HCT116 (cell line): Measurements from ENCODE around the gene MAP3K5.

Source experiments
- EZH2 ChIP-seq: fragments of 200-600 bp; sonication (generic); IDR thresholded peaks from 2 replicates; pipeline ENCODE4 v1.6.1; 2017; ENCODE audit warnings: antibody characterized with exemption, mixed run types
- EZH2phosphoT487 ChIP-seq: fragments of 200-600 bp; IDR thresholded peaks from 2 replicates; pipeline ENCODE4 v1.6.1; 2018; ENCODE audit warnings: antibody characterized with exemption, borderline replicate concordance
- JUND ChIP-seq: IDR thresholded peaks from 2 replicates; pipeline ENCODE4 v1.6.1; 2012
- POLR2AphosphoS5 ChIP-seq: IDR thresholded peaks from 2 replicates; pipeline ENCODE4 v1.6.1; 2011; ENCODE audit warnings: mild to moderate bottlenecking, low read depth, low read length, moderate library complexity
- SIN3A ChIP-seq: IDR thresholded peaks from 2 replicates; pipeline ENCODE4 v1.6.1; 2012; ENCODE audit warnings: low read depth
- SP1 ChIP-seq: IDR thresholded peaks from 2 replicates; pipeline ENCODE4 v1.6.1; 2012; ENCODE audit warnings: low read depth
- TCF7L2 ChIP-seq: IDR thresholded peaks from 2 replicates; pipeline ENCODE4 v1.7.0; 2011; ENCODE audit warnings: borderline replicate concordance, inconsistent platforms; ENCODE audit not compliant: insufficient read depth, insufficient read length; ENCODE audit errors: extremely low read depth
- YY1 ChIP-seq: IDR thresholded peaks from 2 replicates; pipeline ENCODE4 v1.6.1; 2011; ENCODE audit warnings: low read length, low read depth, moderate library complexity, mild to moderate bottlenecking; ENCODE audit not compliant: insufficient replicate concordance; ENCODE audit errors: extremely low read depth
- TF ChIP-seq, protein P1 (sequence below), 3 experiments: fragments of 200-600 bp in 1 of 3; sonication (generic) in 1 of 3; IDR thresholded peaks in 2 of 3; conservative IDR thresholded peaks in 1 of 3; 2 replicates each; pipeline ENCODE4 v1.5.1; 2012 to 2017; ENCODE audit warnings: low read depth in 2 of 3, low read length in 2 of 3, antibody characterized with exemption in 1 of 3, borderline replicate concordance in 1 of 3, control low read depth in 1 of 3, mild to moderate bottlenecking in 1 of 3, mixed read lengths in 1 of 3, mixed run types in 1 of 3, moderate library complexity in 1 of 3; ENCODE audit not compliant: insufficient read depth in 1 of 3
- TF ChIP-seq, protein P2 (sequence below): IDR thresholded peaks from 2 replicates; pipeline ENCODE4 v1.6.1; 2012
- TF ChIP-seq, protein P3 (sequence below): IDR thresholded peaks from 2 replicates; pipeline ENCODE4 v1.6.1; 2012; ENCODE audit warnings: low read depth
- TF ChIP-seq, protein P4 (sequence below): IDR thresholded peaks from 2 replicates; pipeline ENCODE4 v1.6.1; 2011; ENCODE audit warnings: mild to moderate bottlenecking, low read length, moderate library complexity; ENCODE audit not compliant: insufficient replicate concordance; ENCODE audit errors: extremely low read depth
- TF ChIP-seq, protein P5 (sequence below): IDR thresholded peaks from 2 replicates; pipeline ENCODE4 v1.6.1; 2012

DNA sequence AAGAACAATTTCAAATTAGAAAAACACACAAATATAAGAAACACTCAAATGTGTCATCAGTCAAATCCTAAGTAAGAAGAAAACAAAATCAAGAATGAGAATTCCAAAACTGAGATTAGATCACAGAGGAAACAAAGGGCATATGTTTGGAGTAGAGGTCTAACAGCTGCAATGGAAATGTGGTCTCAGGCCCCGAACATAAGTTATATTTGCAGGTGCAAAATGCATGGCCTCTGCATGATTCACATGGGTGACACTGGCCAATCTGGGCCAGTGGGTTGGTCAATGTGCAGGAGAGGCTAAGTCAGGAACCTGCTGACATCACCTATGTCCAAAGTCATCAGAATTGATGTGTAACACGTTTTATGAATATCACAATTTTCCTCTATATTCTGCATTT lies 133.6 kb downstream of the MAP3K5 start:
- TF ChIP-seq, protein P1, sequence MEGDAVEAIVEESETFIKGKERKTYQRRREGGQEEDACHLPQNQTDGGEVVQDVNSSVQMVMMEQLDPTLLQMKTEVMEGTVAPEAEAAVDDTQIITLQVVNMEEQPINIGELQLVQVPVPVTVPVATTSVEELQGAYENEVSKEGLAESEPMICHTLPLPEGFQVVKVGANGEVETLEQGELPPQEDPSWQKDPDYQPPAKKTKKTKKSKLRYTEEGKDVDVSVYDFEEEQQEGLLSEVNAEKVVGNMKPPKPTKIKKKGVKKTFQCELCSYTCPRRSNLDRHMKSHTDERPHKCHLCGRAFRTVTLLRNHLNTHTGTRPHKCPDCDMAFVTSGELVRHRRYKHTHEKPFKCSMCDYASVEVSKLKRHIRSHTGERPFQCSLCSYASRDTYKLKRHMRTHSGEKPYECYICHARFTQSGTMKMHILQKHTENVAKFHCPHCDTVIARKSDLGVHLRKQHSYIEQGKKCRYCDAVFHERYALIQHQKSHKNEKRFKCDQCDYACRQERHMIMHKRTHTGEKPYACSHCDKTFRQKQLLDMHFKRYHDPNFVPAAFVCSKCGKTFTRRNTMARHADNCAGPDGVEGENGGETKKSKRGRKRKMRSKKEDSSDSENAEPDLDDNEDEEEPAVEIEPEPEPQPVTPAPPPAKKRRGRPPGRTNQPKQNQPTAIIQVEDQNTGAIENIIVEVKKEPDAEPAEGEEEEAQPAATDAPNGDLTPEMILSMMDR (IDR thresholded peaks at IDR 0.05 in 2 of 3, conservative IDR thresholded peaks at IDR 0.05 in 1 of 3; ENCODE audit: borderline replicate concordance in 1 of 3, insufficient read depth in 1 of 3, low read depth in 2 of 3, low read length in 2 of 3): no peak
- TF ChIP-seq EZH2phosphoT487 (no peak), POLR2AphosphoS5 (no peak), JUND (no peak), YY1 (no peak), TCF7L2 (no peak), EZH2 (no peak), SP1 (no peak), SIN3A (no peak)
- TF ChIP-seq, protein P2, sequence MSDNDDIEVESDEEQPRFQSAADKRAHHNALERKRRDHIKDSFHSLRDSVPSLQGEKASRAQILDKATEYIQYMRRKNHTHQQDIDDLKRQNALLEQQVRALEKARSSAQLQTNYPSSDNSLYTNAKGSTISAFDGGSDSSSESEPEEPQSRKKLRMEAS: no peak
- TF ChIP-seq, protein P3, sequence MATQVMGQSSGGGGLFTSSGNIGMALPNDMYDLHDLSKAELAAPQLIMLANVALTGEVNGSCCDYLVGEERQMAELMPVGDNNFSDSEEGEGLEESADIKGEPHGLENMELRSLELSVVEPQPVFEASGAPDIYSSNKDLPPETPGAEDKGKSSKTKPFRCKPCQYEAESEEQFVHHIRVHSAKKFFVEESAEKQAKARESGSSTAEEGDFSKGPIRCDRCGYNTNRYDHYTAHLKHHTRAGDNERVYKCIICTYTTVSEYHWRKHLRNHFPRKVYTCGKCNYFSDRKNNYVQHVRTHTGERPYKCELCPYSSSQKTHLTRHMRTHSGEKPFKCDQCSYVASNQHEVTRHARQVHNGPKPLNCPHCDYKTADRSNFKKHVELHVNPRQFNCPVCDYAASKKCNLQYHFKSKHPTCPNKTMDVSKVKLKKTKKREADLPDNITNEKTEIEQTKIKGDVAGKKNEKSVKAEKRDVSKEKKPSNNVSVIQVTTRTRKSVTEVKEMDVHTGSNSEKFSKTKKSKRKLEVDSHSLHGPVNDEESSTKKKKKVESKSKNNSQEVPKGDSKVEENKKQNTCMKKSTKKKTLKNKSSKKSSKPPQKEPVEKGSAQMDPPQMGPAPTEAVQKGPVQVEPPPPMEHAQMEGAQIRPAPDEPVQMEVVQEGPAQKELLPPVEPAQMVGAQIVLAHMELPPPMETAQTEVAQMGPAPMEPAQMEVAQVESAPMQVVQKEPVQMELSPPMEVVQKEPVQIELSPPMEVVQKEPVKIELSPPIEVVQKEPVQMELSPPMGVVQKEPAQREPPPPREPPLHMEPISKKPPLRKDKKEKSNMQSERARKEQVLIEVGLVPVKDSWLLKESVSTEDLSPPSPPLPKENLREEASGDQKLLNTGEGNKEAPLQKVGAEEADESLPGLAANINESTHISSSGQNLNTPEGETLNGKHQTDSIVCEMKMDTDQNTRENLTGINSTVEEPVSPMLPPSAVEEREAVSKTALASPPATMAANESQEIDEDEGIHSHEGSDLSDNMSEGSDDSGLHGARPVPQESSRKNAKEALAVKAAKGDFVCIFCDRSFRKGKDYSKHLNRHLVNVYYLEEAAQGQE: no peak
- TF ChIP-seq, protein P4, sequence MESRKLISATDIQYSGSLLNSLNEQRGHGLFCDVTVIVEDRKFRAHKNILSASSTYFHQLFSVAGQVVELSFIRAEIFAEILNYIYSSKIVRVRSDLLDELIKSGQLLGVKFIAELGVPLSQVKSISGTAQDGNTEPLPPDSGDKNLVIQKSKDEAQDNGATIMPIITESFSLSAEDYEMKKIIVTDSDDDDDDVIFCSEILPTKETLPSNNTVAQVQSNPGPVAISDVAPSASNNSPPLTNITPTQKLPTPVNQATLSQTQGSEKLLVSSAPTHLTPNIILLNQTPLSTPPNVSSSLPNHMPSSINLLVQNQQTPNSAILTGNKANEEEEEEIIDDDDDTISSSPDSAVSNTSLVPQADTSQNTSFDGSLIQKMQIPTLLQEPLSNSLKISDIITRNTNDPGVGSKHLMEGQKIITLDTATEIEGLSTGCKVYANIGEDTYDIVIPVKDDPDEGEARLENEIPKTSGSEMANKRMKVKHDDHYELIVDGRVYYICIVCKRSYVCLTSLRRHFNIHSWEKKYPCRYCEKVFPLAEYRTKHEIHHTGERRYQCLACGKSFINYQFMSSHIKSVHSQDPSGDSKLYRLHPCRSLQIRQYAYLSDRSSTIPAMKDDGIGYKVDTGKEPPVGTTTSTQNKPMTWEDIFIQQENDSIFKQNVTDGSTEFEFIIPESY: no peak
- TF ChIP-seq, protein P5, sequence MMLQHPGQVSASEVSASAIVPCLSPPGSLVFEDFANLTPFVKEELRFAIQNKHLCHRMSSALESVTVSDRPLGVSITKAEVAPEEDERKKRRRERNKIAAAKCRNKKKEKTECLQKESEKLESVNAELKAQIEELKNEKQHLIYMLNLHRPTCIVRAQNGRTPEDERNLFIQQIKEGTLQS: no peak
